C4-2B (cell line): ENCODE measurements around the gene SHMT2.

Source experiments
- ZFX ChIP-seq: fragments of 450-650 bp; IDR thresholded peaks from 2 replicates; pipeline ENCODE4 v1.6.1; 2017
- TF ChIP-seq, protein P1 (sequence below): fragments of 450-650 bp; conservative IDR thresholded peaks from 2 replicates; pipeline ENCODE4 v1.5.1; 2017; ENCODE audit warnings: mild to moderate bottlenecking

DNA sequence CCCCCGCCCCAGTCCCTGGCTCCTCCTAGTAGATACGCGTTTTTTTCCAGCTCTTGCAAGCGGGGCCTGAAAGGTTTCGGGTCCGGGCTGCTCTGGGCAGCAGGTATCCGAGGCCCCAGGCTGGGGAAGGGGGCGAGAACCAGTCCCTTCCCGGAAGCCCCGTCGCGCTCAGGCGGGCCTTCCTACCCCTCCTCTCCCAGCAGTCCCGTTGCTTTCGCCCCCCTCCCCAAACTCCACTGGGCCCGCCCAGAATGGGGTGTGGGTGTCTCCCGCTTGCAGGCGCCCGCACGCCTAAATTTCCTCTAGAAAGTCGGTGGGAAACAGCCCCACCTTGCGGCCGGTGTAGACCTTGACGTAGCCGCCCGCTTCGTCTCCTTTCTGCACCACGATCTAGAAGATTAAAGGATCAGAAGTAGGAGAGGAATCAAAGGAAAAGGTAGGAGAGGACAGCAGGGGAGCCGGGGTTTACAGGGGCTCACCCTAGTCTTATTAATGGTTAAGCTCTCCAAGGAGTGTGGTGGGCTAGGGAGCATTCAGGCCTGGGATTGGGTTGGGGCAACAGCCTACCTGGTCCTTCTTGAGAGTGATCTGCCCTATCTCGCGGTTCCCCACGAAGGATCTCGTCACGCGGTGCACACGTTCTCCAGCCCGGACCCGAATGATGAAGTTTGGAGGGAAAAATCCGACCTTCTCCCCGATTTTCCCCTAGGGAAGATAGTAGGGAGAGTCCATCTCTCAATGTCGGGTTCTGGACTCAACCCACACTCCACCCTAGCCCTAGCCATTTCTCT lies 14.2 kb downstream of the SHMT2 start:
- TF ChIP-seq, protein P1, sequence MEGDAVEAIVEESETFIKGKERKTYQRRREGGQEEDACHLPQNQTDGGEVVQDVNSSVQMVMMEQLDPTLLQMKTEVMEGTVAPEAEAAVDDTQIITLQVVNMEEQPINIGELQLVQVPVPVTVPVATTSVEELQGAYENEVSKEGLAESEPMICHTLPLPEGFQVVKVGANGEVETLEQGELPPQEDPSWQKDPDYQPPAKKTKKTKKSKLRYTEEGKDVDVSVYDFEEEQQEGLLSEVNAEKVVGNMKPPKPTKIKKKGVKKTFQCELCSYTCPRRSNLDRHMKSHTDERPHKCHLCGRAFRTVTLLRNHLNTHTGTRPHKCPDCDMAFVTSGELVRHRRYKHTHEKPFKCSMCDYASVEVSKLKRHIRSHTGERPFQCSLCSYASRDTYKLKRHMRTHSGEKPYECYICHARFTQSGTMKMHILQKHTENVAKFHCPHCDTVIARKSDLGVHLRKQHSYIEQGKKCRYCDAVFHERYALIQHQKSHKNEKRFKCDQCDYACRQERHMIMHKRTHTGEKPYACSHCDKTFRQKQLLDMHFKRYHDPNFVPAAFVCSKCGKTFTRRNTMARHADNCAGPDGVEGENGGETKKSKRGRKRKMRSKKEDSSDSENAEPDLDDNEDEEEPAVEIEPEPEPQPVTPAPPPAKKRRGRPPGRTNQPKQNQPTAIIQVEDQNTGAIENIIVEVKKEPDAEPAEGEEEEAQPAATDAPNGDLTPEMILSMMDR, result peak; percentile 89
- no peak for TF ChIP-seq ZFX
